Spinal cord (tissue), 10 donors: ENCODE data around the gene KLHL28. TPM values are rescaled to one million over a fixed set of nuclear protein-coding genes. Genes with fewer than 3 reads are reported as not detected.

Experiments used
- DNase-seq, 6 donors: peaks; one replicate each; pipeline versions ENCODE4 v3.0.0 to v3.0.0-alpha.2; 2013 to 2015; ENCODE audit warnings: low spot score in 6 of 6, low read depth in 4 of 6
- H3K27ac ChIP-seq: one replicate; pipeline ENCODE4 v1.5.1; 2013; ENCODE audit warnings: low read depth, low read length, control low read depth
- H3K27me3 ChIP-seq: one replicate; pipeline ENCODE4 v1.6.1; 2013; ENCODE audit warnings: low read length; ENCODE audit not compliant: control insufficient read depth, insufficient read depth
- H3K36me3 ChIP-seq: one replicate; pipeline ENCODE4 v1.6.1; 2013; ENCODE audit warnings: low read length; ENCODE audit not compliant: control insufficient read depth, insufficient read depth
- H3K4me1 ChIP-seq: one replicate; pipeline ENCODE4 v1.6.1; 2013; ENCODE audit warnings: low read length; ENCODE audit not compliant: control insufficient read depth, insufficient read depth
- H3K4me3 ChIP-seq: one replicate; pipeline ENCODE4 v1.5.1; 2013; ENCODE audit warnings: low read depth, low read length, control low read depth
- H3K9me3 ChIP-seq: one replicate; pipeline ENCODE4 v1.6.1; 2013; ENCODE audit warnings: low read length; ENCODE audit not compliant: control insufficient read depth, insufficient read depth
- WGBS: methylation state at CpG from one replicate; pipeline ENCODE4 v1.1.5; 2013; ENCODE audit warnings: missing lambda C conversion rate; ENCODE audit not compliant: insufficient coverage; 5-methylcytosine and 5-hydroxymethylcytosine counted together
- polyA plus RNA-seq, 2 donors: library from polyadenylated mRNA; unstranded; fragments of 120-200 nt; gene quantifications; one replicate each; pipeline ENCODE4 v1.2.1, GENCODE V29; 2013; ENCODE audit not compliant: insufficient read length in 2 of 2
- total RNA-seq, 2 donors: library from RNA; depleted of rRNA in 1 of 2; stranded (reverse); fragments of 120-200 nt in 1 of 2; fragments of >200 nt in 1 of 2; gene quantifications; one replicate each; pipeline versions ENCODE4 v1.2.3 to v1.2.4, GENCODE V29; 2013 to 2014
- donor health status: healthy.

KLHL28 gene
- total and polyA plus RNA-seq, 4 donors: 13.8 to 46.7 (median 21.5) TPM

- DNase-seq: peak in 4 of 6 donors; percentile 42 to 83 (median 72)
- no peaks in the 10 kb centered on the region for H3K9me3 ChIP-seq
- peak overlapping the region; percentile 98 for H3K27ac ChIP-seq
- peak overlapping the region; percentile 95 for H3K4me3 ChIP-seq
- H3K4me1 ChIP-seq: peaks cover 4% of the 10 kb centered on the region
- no peaks in the 10 kb centered on the region for H3K36me3 ChIP-seq
- no peaks in the 10 kb centered on the region for H3K27me3 ChIP-seq
- 0% methylated on average over 4 of the region's 14 CpGs for WGBS
These were observed 595 bp downstream of the KLHL28 start for GRCh38 chr14:44961151-44961553.

GRCh38 chr14:44960646-44961045 is 1.1 kb downstream of the KLHL28 start:
- WGBS: no CpG with 5 or more reads among the region's 3 CpGs
- H3K36me3 ChIP-seq: no peaks in the 10 kb centered on the region
- H3K4me1 ChIP-seq: no peaks in the 10 kb centered on the region
- peak overlapping the region; percentile 95 for H3K4me3 ChIP-seq
- no peaks in the 10 kb centered on the region for H3K9me3 ChIP-seq
- no peaks in the 10 kb centered on the region for H3K27me3 ChIP-seq
- peak overlapping the region; percentile 98 for H3K27ac ChIP-seq
- no peak for DNase-seq

- Histone ChIP-seq H3K4me1 (no peaks in the 10 kb centered on the region), H3K27me3 (no peaks in the 10 kb centered on the region), H3K9me3 (no peaks in the 10 kb centered on the region), H3K27ac (no peak overlapping the region), H3K36me3 (no peaks in the 10 kb centered on the region), H3K4me3 (peak overlapping the region; percentile 95)
- DNase-seq: no peak
- whole genome bisulfite sequencing: no CpG with 5 or more reads among the region's 2 CpGs
These were observed 1.6 kb downstream of the KLHL28 start for GRCh38 chr14:44960146-44960545.

GRCh38 chr14:44959538-44959937 is 2.2 kb downstream of the KLHL28 start:
- DNase-seq: no peak
- no CpG with 5 or more reads among the region's 3 CpGs for WGBS
- H3K4me3 ChIP-seq: peak overlapping the region; percentile 95
- no peaks in the 10 kb centered on the region for H3K9me3 ChIP-seq
- no peak overlapping the region for H3K27ac ChIP-seq
- no peaks in the 10 kb centered on the region for H3K27me3 ChIP-seq
- no peaks in the 10 kb centered on the region for H3K4me1 ChIP-seq
- no peaks in the 10 kb centered on the region for H3K36me3 ChIP-seq

GRCh38 chr14:44956866-44957265 is 4.9 kb downstream of the KLHL28 start:
- H3K36me3 ChIP-seq: no peaks in the 10 kb centered on the region
- no peak overlapping the region for H3K4me3 ChIP-seq
- no peaks in the 10 kb centered on the region for H3K27me3 ChIP-seq
- H3K4me1 ChIP-seq: no peaks in the 10 kb centered on the region
- WGBS: 100% methylated on average over 1 of the region's 3 CpGs
- H3K27ac ChIP-seq: no peak overlapping the region
- no peak for DNase-seq
- no peaks in the 10 kb centered on the region for H3K9me3 ChIP-seq

GRCh38 chr14:44955528-44955927 is 6.2 kb downstream of the KLHL28 start:
- no CpG with 5 or more reads among the region's 3 CpGs for WGBS
- Histone ChIP-seq H3K4me3 (no peak overlapping the region), H3K27me3 (no peaks in the 10 kb centered on the region), H3K27ac (no peak overlapping the region), H3K4me1 (no peaks in the 10 kb centered on the region), H3K36me3 (no peaks in the 10 kb centered on the region), H3K9me3 (no peaks in the 10 kb centered on the region)
- DNase-seq: no peak

- WGBS: no CpG with 5 or more reads among the region's 3 CpGs
- Histone ChIP-seq H3K9me3 (no peaks in the 10 kb centered on the region), H3K27ac (no peak overlapping the region), H3K4me1 (no peaks in the 10 kb centered on the region), H3K27me3 (no peaks in the 10 kb centered on the region), H3K4me3 (no peak overlapping the region), H3K36me3 (no peaks in the 10 kb centered on the region)
- no peak for DNase-seq
These were observed 7.0 kb downstream of the KLHL28 start for GRCh38 chr14:44954750-44955149.

GRCh38 chr14:44952391-44953110 is 9.2 kb downstream of the KLHL28 start:
- H3K27me3 ChIP-seq: no peaks in the 10 kb centered on the region
- no peak overlapping the region for H3K4me3 ChIP-seq
- DNase-seq: no peak
- no peaks in the 10 kb centered on the region for H3K9me3 ChIP-seq
- no peak overlapping the region for H3K27ac ChIP-seq
- H3K4me1 ChIP-seq: no peaks in the 10 kb centered on the region
- no CpG with 5 or more reads among the region's 4 CpGs for WGBS
- H3K36me3 ChIP-seq: no peaks in the 10 kb centered on the region

- 100% methylated on average over 1 of the region's 2 CpGs for WGBS
- H3K9me3 ChIP-seq: no peaks in the 10 kb centered on the region
- no peaks in the 10 kb centered on the region for H3K4me1 ChIP-seq
- DNase-seq: no peak
- no peaks in the 10 kb centered on the region for H3K27me3 ChIP-seq
- H3K4me3 ChIP-seq: no peak overlapping the region
- no peaks in the 10 kb centered on the region for H3K36me3 ChIP-seq
- H3K27ac ChIP-seq: no peak overlapping the region
These were observed 10.7 kb downstream of the KLHL28 start for GRCh38 chr14:44951051-44951450.

GRCh38 chr14:44945264-44945663 is 16.5 kb downstream of the KLHL28 start:
- 100% methylated on average over 2 of the region's 4 CpGs for WGBS
- Histone ChIP-seq H3K27me3 (no peaks in the 10 kb centered on the region), H3K4me3 (no peak overlapping the region), H3K36me3 (peaks cover 15% of the 10 kb centered on the region), H3K27ac (no peak overlapping the region), H3K4me1 (no peaks in the 10 kb centered on the region), H3K9me3 (no peaks in the 10 kb centered on the region)
- peak in 1 of 6 donors; percentile 42 for DNase-seq
